ENCODE results near the gene APOC3. TPM values are rescaled to one million over a fixed set of nuclear protein-coding genes. Genes with fewer than 3 reads are reported as not detected.

Gene APOC3
- total and polyA plus RNA-seq, 9 of the 15 experiments (the other 6 are each of a cell fraction or from before 2014, with no cell fraction given), result 1.1 TPM; not detected in 8

- Histone ChIP-seq H3K9ac (ENCODE audit: insufficient read depth in 1 of 2, low read depth in 2 of 2, low read length in 2 of 2) (peak overlapping the region; percentile 39 to 89; a peak in 2 of 4 replicates), H3K4me1 (replicated peaks in 1 of 2; ENCODE audit: control insufficient read depth in 2 of 2, insufficient read depth in 2 of 2, low read length in 2 of 2) (peaks cover 12 to 30% of the 10 kb centered on the region in 2 experiments; a peak in 4 of 5 replicates), H3K27me3 (ENCODE audit: control insufficient read depth in 2 of 2, insufficient read depth in 2 of 2, low read length in 2 of 2) (peaks cover 0 to 7% of the 10 kb centered on the region in 2 experiments; a peak in 2 of 5 replicates), H2AFZ (ENCODE audit: low read depth, low read length) (peak overlapping the region; percentile 88), H3K27ac (ENCODE audit: extremely low read depth, low read depth, low read length) (no peak overlapping the region), H3K4me3 (peak overlapping the region; percentile 24), H3K36me3 (ENCODE audit: control insufficient read depth, insufficient read depth, low read length) (no peaks in the 10 kb centered on the region), H3K4me2 (ENCODE audit: insufficient read depth, low read length) (peak overlapping the region; percentile 77), H3K9me1 (ENCODE audit: control insufficient read depth, insufficient read depth, low read length) (no peaks in the 10 kb centered on the region), H3K9me3 (replicated peaks; ENCODE audit: control insufficient read depth, insufficient read depth, low read depth, low read length) (no peaks in the 10 kb centered on the region), H4K20me1 (replicated peaks; ENCODE audit: control insufficient read depth, insufficient read depth, low read length) (no peaks in the 10 kb centered on the region), H3K79me2 (ENCODE audit: control insufficient read depth, insufficient read depth, low read length) (no peaks in the 10 kb centered on the region)
- 17% methylated on average over 33 of the region's 57 CpGs for WGBS (ENCODE audit: insufficient coverage, low coverage, missing lambda C conversion rate)
- intact Hi-C loops (cut with micrococcal nuclease), result loop anchor here (1.0 to 10.0 kb wide), 2 partner anchors 48 to 101 kb away; partner anchors contain the start of gene ZPR1
- BruUV-seq (replicated peaks), result no TSS peak
- ChIA-PET POLR2A (interaction anchor here (0.6 to 1.5 kb wide), 9 partner anchors 12 to 337 kb away, joined by 3 to 7 read pairs (median 3); no protein-coding TSS in a partner anchor), CTCF (ENCODE audit: low intra/inter-chr PET ratio) (no interaction called here)
- peak; percentile 88 for ATAC-seq
- peak; percentile 84 to 92 (median 91) for DNase-seq (ENCODE audit: extremely low read depth in 1 of 4, low spot score in 3 of 4)
- in situ Hi-C loops (cut with MboI), result no loop called here
- FAIRE-seq, result peak; percentile 90
- TF ChIP-seq HCFC1 (IDR thresholded peaks at IDR 0.05; ENCODE audit: low read depth, low read length) (no peak), RB1 (IDR thresholded peaks at IDR 0.05; ENCODE audit: low read depth) (peak; percentile 95), CTCFL (IDR thresholded peaks at IDR 0.05; ENCODE audit: borderline replicate concordance, insufficient read depth, low read depth, low read length, poor library complexity, severe bottlenecking) (peak; percentile 73), HES1 (IDR thresholded peaks at IDR 0.05; ENCODE audit: low read depth) (no peak), RCOR1 (IDR thresholded peaks at IDR 0.05; ENCODE audit: borderline replicate concordance in 1 of 2, low read depth in 2 of 2, low read length in 2 of 2) (peak in 1 of 2 experiments; percentile 42; a peak in 1 of 4 replicates), HINFP (tag; conservative IDR thresholded peaks at IDR 0.05; ENCODE audit: low read depth) (no peak), E2F4 (CRISPR knock-in tag; IDR thresholded peaks at IDR 0.05; ENCODE audit: low read depth) (0 out of 2 replicates have a peak, but pooled peaks have one; percentile 30), ZNF584 (CRISPR knock-in tag; IDR thresholded peaks at IDR 0.05; ENCODE audit: low read depth) (no peak), HDAC6 (IDR thresholded peaks at IDR 0.05; ENCODE audit: low read depth, low read length) (peak; percentile 72; the same call in 1 of the 2 replicates), MYC (IDR thresholded peaks at IDR 0.05; ENCODE audit: low read depth, low read length) (peak; percentile 73), MYC (CRISPR knock-in tag; IDR thresholded peaks at IDR 0.05; ENCODE audit: borderline replicate concordance, low read depth) (no peak), HBP1 (CRISPR knock-in tag; IDR thresholded peaks at IDR 0.05) (no peak)
Observed at GRCh38 chr11:116835791-116836631, 6.3 kb downstream of the APOC3 start.

Measured in K562 (cell line).